ENCODE measurements around the gene SPINT1.

SPINT1 gene

GRCh38 chr15:40879609-40880008 is 35.8 kb downstream of the SPINT1 start:
- Histone ChIP-seq H3K36me3 (no peaks in the 10 kb centered on the region), H3K4me1 (peaks cover 0 to under 1% (median 0%) of the 10 kb centered on the region in 4 donors), H3K27me3 (no peaks in the 10 kb centered on the region), H3K4me3 (no peak overlapping the region), H3K27ac (no peak overlapping the region), H3K9me3 (no peaks in the 10 kb centered on the region)
- no peak for TF ChIP-seq CTCF (IDR thresholded peaks at IDR 0.05)
- intact Hi-C loops (cut with DNase I; ENCODE audit: low total_unique reads) = no loop called here
- no peak for DNase-seq

- no peak overlapping the region for H3K27ac ChIP-seq
- H3K27me3 ChIP-seq = no peaks in the 10 kb centered on the region
- TF ChIP-seq CTCF (IDR thresholded peaks at IDR 0.05) = no peak
- H3K4me1 ChIP-seq = no peaks in the 10 kb centered on the region
- H3K9me3 ChIP-seq = no peaks in the 10 kb centered on the region
- no peaks in the 10 kb centered on the region for H3K36me3 ChIP-seq
- DNase-seq = no peak
- no peak overlapping the region for H3K4me3 ChIP-seq
- intact Hi-C loops (cut with DNase I; ENCODE audit: low total_unique reads) = no loop called here
Observed at GRCh38 chr15:40881351-40881750, 37.5 kb downstream of the SPINT1 start.

GRCh38 chr15:40886586-40886985 is 42.7 kb downstream of the SPINT1 start:
- Histone ChIP-seq H3K27me3 (no peaks in the 10 kb centered on the region), H3K27ac (no peak overlapping the region), H3K36me3 (no peaks in the 10 kb centered on the region), H3K4me3 (no peak overlapping the region), H3K9me3 (no peaks in the 10 kb centered on the region), H3K4me1 (no peaks in the 10 kb centered on the region)
- intact Hi-C loops (cut with DNase I; ENCODE audit: low total_unique reads) = no loop called here
- no peak for DNase-seq
- TF ChIP-seq CTCF (IDR thresholded peaks at IDR 0.05) = no peak

- H3K9me3 ChIP-seq = no peaks in the 10 kb centered on the region
- no peak for DNase-seq
- no peaks in the 10 kb centered on the region for H3K36me3 ChIP-seq
- no peaks in the 10 kb centered on the region for H3K27me3 ChIP-seq
- H3K27ac ChIP-seq = no peak overlapping the region
- intact Hi-C loops (cut with DNase I; ENCODE audit: low total_unique reads) = no loop called here
- no peak for TF ChIP-seq CTCF (IDR thresholded peaks at IDR 0.05)
- H3K4me1 ChIP-seq = peaks cover 0 to 11% (median 5%) of the 10 kb centered on the region in 4 donors
- H3K4me3 ChIP-seq = no peak overlapping the region
Observed at GRCh38 chr15:40889112-40889511, 45.3 kb downstream of the SPINT1 start.

- no peak for TF ChIP-seq CTCF (IDR thresholded peaks at IDR 0.05)
- Histone ChIP-seq H3K9me3 (no peaks in the 10 kb centered on the region), H3K27me3 (no peaks in the 10 kb centered on the region), H3K4me1 (peaks cover 0 to 24% (median 16%) of the 10 kb centered on the region in 4 donors), H3K4me3 (no peak overlapping the region), H3K27ac (no peak overlapping the region), H3K36me3 (peaks cover 0 to 4% (median 2%) of the 10 kb centered on the region in 3 donors)
- intact Hi-C loops (cut with DNase I; ENCODE audit: low total_unique reads) = loop anchor here (5.0 kb wide), 1 partner anchor 124 kb away; the partner anchor contains the start of gene C15orf62
- no peak for DNase-seq
Observed at GRCh38 chr15:40891138-40891537, 47.3 kb downstream of the SPINT1 start.

Data from tibial artery (tissue), 4 donors.